OCI-LY7 (cell line): ENCODE results near the gene SC5D. TPM values are rescaled to one million over a fixed set of nuclear protein-coding genes. Genes with fewer than 3 reads are reported as not detected.
A peak's percentile ranks its signal among the peaks of the same experiment; 100 is the strongest.

ENCODE experiments used
- BruUV-seq: library from RNA; stranded (reverse); fragments of 400-500 nt; replicated peaks from 2 replicates; lab custom pipeline; 2021; lab: Mats Ljungman, UMichigan
- CTCF ChIA-PET: fragments of 300-600 bp; sonication (Branson Sonifier 250); formaldehyde crosslinking; loops from one replicate; lab custom pipeline; 2022; ENCODE audit warnings: antibody characterized with exemption; ENCODE audit not compliant: unreplicated experiment; lab: Charles Lee
- POLR2A ChIA-PET: fragments of 300-600 bp; sonication (Branson Sonifier 250); formaldehyde crosslinking; loops from one replicate; lab custom pipeline; 2022; ENCODE audit warnings: antibody characterized with exemption; lab: Charles Lee
- DNase-seq: peaks from one replicate; pipeline ENCODE4 v3.0.0-alpha.2; 2015; ENCODE audit warnings: low spot score
- H2AFZ ChIP-seq: fragments of 200-600 bp; sonication (generic), shearing (Covaris generic); 2 replicates; pipeline ENCODE4 v1.6.1; 2014; ENCODE audit warnings: mild to moderate bottlenecking, antibody characterized with exemption, low read length, moderate library complexity
- H3K27ac ChIP-seq: fragments of 200-600 bp; sonication (generic); 2 replicates; pipeline ENCODE4 v1.5.1; 2014; ENCODE audit warnings: mixed run types, low read depth, mild to moderate bottlenecking, moderate library complexity, low read length, inconsistent platforms; ENCODE audit not compliant: poor library complexity, severe bottlenecking
- H3K36me3 ChIP-seq: fragments of 200-600 bp; sonication (generic); 2 replicates; pipeline ENCODE4 v1.6.1; 2014; ENCODE audit warnings: mild to moderate bottlenecking, antibody characterized with exemption, low read length, moderate library complexity, mixed read lengths; ENCODE audit not compliant: insufficient read depth
- H3K4me1 ChIP-seq: fragments of 200-600 bp; sonication (generic); 2 replicates; pipeline ENCODE4 v1.5.1; 2014; ENCODE audit warnings: mild to moderate bottlenecking, low read length; ENCODE audit not compliant: insufficient read depth, poor library complexity, severe bottlenecking
- H3K4me2 ChIP-seq: fragments of 200-600 bp; sonication (generic); 2 replicates; pipeline ENCODE4 v1.6.1; 2014; ENCODE audit warnings: mild to moderate bottlenecking, low read length
- H3K4me3 ChIP-seq: fragments of 200-600 bp; sonication (generic); 2 replicates; pipeline ENCODE4 v1.5.1; 2014; ENCODE audit warnings: mild to moderate bottlenecking, low read depth, low read length; ENCODE audit not compliant: poor library complexity, severe bottlenecking
- H3K79me2 ChIP-seq: fragments of 200-600 bp; sonication (generic); 2 replicates; pipeline ENCODE4 v1.6.1; 2016; ENCODE audit warnings: low read depth, mild to moderate bottlenecking, low read length, moderate library complexity, mixed read lengths; ENCODE audit not compliant: insufficient read depth
- H3K9me2 ChIP-seq: fragments of 200-600 bp; sonication (generic); 2 replicates; pipeline ENCODE4 v1.6.1; 2016; ENCODE audit warnings: mild to moderate bottlenecking, low read length, mixed read lengths; ENCODE audit not compliant: insufficient read depth
- H3K9me3 ChIP-seq: fragments of 200-600 bp; sonication (generic); 2 replicates; pipeline ENCODE4 v1.6.1; 2014; ENCODE audit warnings: mild to moderate bottlenecking, mixed run types, low read length, mixed read lengths
- H4K20me1 ChIP-seq: fragments of 200-600 bp; sonication (generic); 2 replicates; pipeline ENCODE4 v1.6.1; 2014; ENCODE audit warnings: mild to moderate bottlenecking, antibody characterized with exemption, low read length, moderate library complexity, mixed read lengths; ENCODE audit not compliant: insufficient read depth
- CTCF ChIP-seq: fragments of 200-600 bp; sonication (generic); conservative IDR thresholded peaks from 2 replicates; pipeline ENCODE4 v1.5.1; 2014; ENCODE audit warnings: mild to moderate bottlenecking, antibody characterized with exemption, low read length, moderate library complexity, mixed read lengths
- EZH2phosphoT487 ChIP-seq: fragments of 200-600 bp; sonication (generic); IDR thresholded peaks from 2 replicates; pipeline ENCODE4 v1.6.1; 2018; ENCODE audit warnings: low read depth, borderline replicate concordance, mild to moderate bottlenecking, mixed run types, antibody characterized with exemption, low read length, moderate library complexity, mixed read lengths
- intact Hi-C: fragments of 100-400 bp; cut with micrococcal nuclease; formaldehyde crosslinking; loops from one replicate; pipeline ENCODE4 v1.10.0; 2022; ENCODE audit not compliant: unreplicated experiment
- total RNA-seq, 2 experiments: library from RNA; depleted of rRNA in 1 of 2; stranded (reverse); fragments of >200 nt in 1 of 2; shearing (Covaris generic) in 1 of 2; gene quantifications; 2 replicates each; pipeline ENCODE4 v1.2.3, GENCODE V29; 2014 to 2022

Gene SC5D
- total RNA-seq, 2 experiments from 2014 or later = 27.9 to 43.3 TPM

- no peak overlapping the region for H3K27ac ChIP-seq
- 0 out of 2 replicates have a peak overlapping the region, but pooled peaks have one; percentile 18 for H2AFZ ChIP-seq
- H4K20me1 ChIP-seq = no peaks in the 10 kb centered on the region
- no peak for TF ChIP-seq EZH2phosphoT487
- peak; percentile 98 for TF ChIP-seq CTCF
- H3K36me3 ChIP-seq = no peaks in the 10 kb centered on the region
- CTCF ChIA-PET = no interaction called here
- no TSS peak for BruUV-seq
- intact Hi-C loops = loop anchor here (1.0 kb wide), 1 partner anchor 342 kb away; no protein-coding TSS in a partner anchor
- DNase-seq = peak; percentile 69
- POLR2A ChIA-PET = no interaction called here
- H3K4me1 ChIP-seq = no peaks in the 10 kb centered on the region
- peaks cover 14% of the 10 kb centered on the region; the same call in 1 of the 2 replicates for H3K9me3 ChIP-seq
- H3K79me2 ChIP-seq = no peaks in the 10 kb centered on the region
- no peak overlapping the region for H3K4me2 ChIP-seq
- H3K4me3 ChIP-seq = no peak overlapping the region
- no peaks in the 10 kb centered on the region for H3K9me2 ChIP-seq
Observed at GRCh38 chr11:121249039-121249663, 43.4 kb upstream of the SC5D start.

- peaks cover 14% of the 10 kb centered on the region; the same call in 1 of the 2 replicates for H3K9me3 ChIP-seq
- H3K36me3 ChIP-seq = no peaks in the 10 kb centered on the region
- CTCF ChIA-PET = no interaction called here
- no peaks in the 10 kb centered on the region for H3K9me2 ChIP-seq
- no peak overlapping the region for H3K27ac ChIP-seq
- no peaks in the 10 kb centered on the region for H4K20me1 ChIP-seq
- BruUV-seq = no TSS peak
- intact Hi-C loops = no loop called here
- H3K4me1 ChIP-seq = no peaks in the 10 kb centered on the region
- POLR2A ChIA-PET = interaction anchor here (0.7 to 1.0 kb wide), 2 partner anchors 45 to 640 kb away, joined by 3 read pairs; no protein-coding TSS in a partner anchor
- no peak overlapping the region for H3K4me2 ChIP-seq
- no peak for DNase-seq
- H3K79me2 ChIP-seq = no peaks in the 10 kb centered on the region
- TF ChIP-seq CTCF (no peak), EZH2phosphoT487 (no peak)
- H2AFZ ChIP-seq = peak overlapping the region; percentile 49; the same call in 1 of the 2 replicates
- H3K4me3 ChIP-seq = no peak overlapping the region
Observed at GRCh38 chr11:121250843-121251242, 41.7 kb upstream of the SC5D start.

- intact Hi-C loops = no loop called here
- no peak overlapping the region for H3K4me2 ChIP-seq
- CTCF ChIA-PET = no interaction called here
Observed at GRCh38 chr11:121253951-121254350, 38.6 kb upstream of the SC5D start.

More at GRCh38 chr11:121253951-121254350, 38.6 kb upstream of the SC5D start:
- no peaks in the 10 kb centered on the region for H3K9me2 ChIP-seq
- BruUV-seq = no TSS peak
- no peaks in the 10 kb centered on the region for H3K4me1 ChIP-seq
- no peaks in the 10 kb centered on the region for H3K36me3 ChIP-seq
- H2AFZ ChIP-seq = no peak overlapping the region
- no peak overlapping the region for H3K27ac ChIP-seq
- DNase-seq = no peak
- no peak for TF ChIP-seq EZH2phosphoT487
- TF ChIP-seq CTCF = no peak
- POLR2A ChIA-PET = no interaction called here
- peaks cover 14% of the 10 kb centered on the region; the same call in 1 of the 2 replicates for H3K9me3 ChIP-seq
- H3K4me3 ChIP-seq = no peak overlapping the region
- H4K20me1 ChIP-seq = no peaks in the 10 kb centered on the region
- H3K79me2 ChIP-seq = no peaks in the 10 kb centered on the region
